Measurements from ENCODE around the gene HNRNPA0. TPM values are rescaled to one million over a fixed set of nuclear protein-coding genes. Genes with fewer than 3 reads are reported as not detected.

HNRNPA0 gene
- total RNA-seq, 1 donor from 2014 or later, result 57.1 TPM

GRCh38 chr5:137730336-137730735, 23.8 kb downstream of the HNRNPA0 start:
- no peaks in the 10 kb centered on the region for H3K9me3 Mint-ChIP-seq (ENCODE audit: unreplicated experiment)
- H3K36me3 Mint-ChIP-seq (ENCODE audit: low read depth, unreplicated experiment), result peaks cover 9% of the 10 kb centered on the region
- H3K4me1 Mint-ChIP-seq (ENCODE audit: unreplicated experiment), result peaks cover 35% of the 10 kb centered on the region
- DNase-seq (ENCODE audit: low spot score), result no peak
- no peaks in the 10 kb centered on the region for H3K27me3 Mint-ChIP-seq (ENCODE audit: unreplicated experiment)
- no peak overlapping the region for H3K27ac Mint-ChIP-seq (ENCODE audit: unreplicated experiment)
- no peak for TF ChIP-seq CTCF (IDR thresholded peaks at IDR 0.05; ENCODE audit: unreplicated experiment)
- H3K4me3 Mint-ChIP-seq (ENCODE audit: unreplicated experiment), result peak overlapping the region; percentile 58

GRCh38 chr5:137728048-137728447, 26.1 kb downstream of the HNRNPA0 start:
- no peaks in the 10 kb centered on the region for H3K27me3 Mint-ChIP-seq (ENCODE audit: unreplicated experiment)
- no peak for TF ChIP-seq CTCF (IDR thresholded peaks at IDR 0.05; ENCODE audit: unreplicated experiment)
- peaks cover 9% of the 10 kb centered on the region for H3K36me3 Mint-ChIP-seq (ENCODE audit: low read depth, unreplicated experiment)
- H3K4me1 Mint-ChIP-seq (ENCODE audit: unreplicated experiment), result peaks cover 19% of the 10 kb centered on the region
- no peak overlapping the region for H3K4me3 Mint-ChIP-seq (ENCODE audit: unreplicated experiment)
- H3K27ac Mint-ChIP-seq (ENCODE audit: unreplicated experiment), result no peak overlapping the region
- no peak for DNase-seq (ENCODE audit: low spot score)
- no peaks in the 10 kb centered on the region for H3K9me3 Mint-ChIP-seq (ENCODE audit: unreplicated experiment)

GRCh38 chr5:137727623-137728022, 26.5 kb downstream of the HNRNPA0 start:
- no peak for TF ChIP-seq CTCF (IDR thresholded peaks at IDR 0.05; ENCODE audit: unreplicated experiment)
- no peak overlapping the region for H3K27ac Mint-ChIP-seq (ENCODE audit: unreplicated experiment)
- no peaks in the 10 kb centered on the region for H3K27me3 Mint-ChIP-seq (ENCODE audit: unreplicated experiment)
- peaks cover 15% of the 10 kb centered on the region for H3K4me1 Mint-ChIP-seq (ENCODE audit: unreplicated experiment)
- H3K9me3 Mint-ChIP-seq (ENCODE audit: unreplicated experiment), result no peaks in the 10 kb centered on the region
- H3K36me3 Mint-ChIP-seq (ENCODE audit: low read depth, unreplicated experiment), result peaks cover 9% of the 10 kb centered on the region
- no peak for DNase-seq (ENCODE audit: low spot score)
- H3K4me3 Mint-ChIP-seq (ENCODE audit: unreplicated experiment), result no peak overlapping the region

GRCh38 chr5:137724251-137724650, 29.9 kb downstream of the HNRNPA0 start:
- H3K27me3 Mint-ChIP-seq (ENCODE audit: unreplicated experiment), result no peaks in the 10 kb centered on the region
- H3K4me1 Mint-ChIP-seq (ENCODE audit: unreplicated experiment), result peaks cover 23% of the 10 kb centered on the region
- H3K9me3 Mint-ChIP-seq (ENCODE audit: unreplicated experiment), result no peaks in the 10 kb centered on the region
- H3K4me3 Mint-ChIP-seq (ENCODE audit: unreplicated experiment), result no peak overlapping the region
- DNase-seq (ENCODE audit: low spot score), result no peak
- H3K36me3 Mint-ChIP-seq (ENCODE audit: low read depth, unreplicated experiment), result peaks cover 14% of the 10 kb centered on the region
- no peak overlapping the region for H3K27ac Mint-ChIP-seq (ENCODE audit: unreplicated experiment)
- TF ChIP-seq CTCF (IDR thresholded peaks at IDR 0.05; ENCODE audit: unreplicated experiment), result no peak

- Mint-ChIP-seq H3K4me1 (ENCODE audit: unreplicated experiment) (peaks cover 33% of the 10 kb centered on the region), H3K27me3 (ENCODE audit: unreplicated experiment) (no peaks in the 10 kb centered on the region), H3K36me3 (ENCODE audit: low read depth, unreplicated experiment) (peaks cover 62% of the 10 kb centered on the region), H3K9me3 (ENCODE audit: unreplicated experiment) (no peaks in the 10 kb centered on the region), H3K27ac (ENCODE audit: unreplicated experiment) (peak overlapping the region; percentile 26), H3K4me3 (ENCODE audit: unreplicated experiment) (peak overlapping the region; percentile 34)
- no peak for TF ChIP-seq CTCF (IDR thresholded peaks at IDR 0.05; ENCODE audit: unreplicated experiment)
- DNase-seq (ENCODE audit: low spot score), result no peak
Measured at GRCh38 chr5:137718611-137719010, 35.6 kb downstream of the HNRNPA0 start.

Data from endothelial cell (in vitro differentiated cells).